T-cell (primary cell): Measurements from ENCODE around the gene HGS. TPM values are rescaled to one million over a fixed set of nuclear protein-coding genes. Genes with fewer than 3 reads are reported as not detected.

Experiments
- ATAC-seq, 4 experiments: fragments of 200-7000 bp in 3 of 4; fragments of 150-1000 bp in 1 of 4; cut with Tn5 transposase; replicated peaks in 1 of 4; 1 replicate in 3 of 4; 2 replicates in 1 of 4; pipeline ENCODE4 v1.10.0; 2021; ENCODE audit warnings: moderate library complexity in 3 of 4, mild to moderate bottlenecking in 2 of 4, moderate number of reproducible peaks in 1 of 4
- CTCF ChIA-PET, 2 donors: fragments of 300-600 bp; sonication (Branson Sonifier 250); formaldehyde crosslinking; loops; one replicate each; lab custom pipeline; 2022; ENCODE audit warnings: antibody characterized with exemption in 2 of 2; lab: Charles Lee
- POLR2A ChIA-PET, 2 donors: fragments of 300-600 bp; sonication (Branson Sonifier 250); formaldehyde crosslinking; loops; one replicate each; lab custom pipeline; 2022; ENCODE audit warnings: antibody characterized with exemption in 2 of 2; lab: Charles Lee
- DNase-seq, 35 experiments: peaks; one replicate each; pipeline versions ENCODE4 v3.0.0 to v3.0.0-alpha.2; 2013 to 2023
- H3K27ac ChIP-seq: one replicate; pipeline ENCODE4 v1.5.1; 2013; ENCODE audit warnings: low read length
- H3K27me3 ChIP-seq, 2 experiments: replicated peaks in 1 of 2; 1 replicate in 1 of 2; 2 replicates in 1 of 2; pipeline versions ENCODE4 v1.6.1 to v1.7.0; 2013; ENCODE audit warnings: low read length in 1 of 2, mixed read lengths in 1 of 2; ENCODE audit not compliant: control insufficient read depth in 2 of 2, insufficient read depth in 2 of 2; ENCODE audit errors: extremely low read depth in 1 of 2
- H3K36me3 ChIP-seq, 2 donors: 1 replicate in 1 of 2; 2 replicates in 1 of 2; pipeline versions ENCODE4 v1.6.1 to v1.7.0; 2013; ENCODE audit warnings: low read length in 1 of 2; ENCODE audit not compliant: control insufficient read depth in 2 of 2, insufficient read depth in 1 of 2; ENCODE audit errors: extremely low read depth in 1 of 2
- H3K4me1 ChIP-seq, 2 experiments: 1 replicate in 1 of 2; 2 replicates in 1 of 2; pipeline versions ENCODE4 v1.6.1 to v1.7.0; 2013; ENCODE audit warnings: low read length in 2 of 2, mixed read lengths in 1 of 2; ENCODE audit not compliant: insufficient read depth in 2 of 2, control insufficient read depth in 1 of 2; ENCODE audit errors: extremely low read depth in 1 of 2
- H3K4me3 ChIP-seq, 2 donors: 1 replicate in 1 of 2; 2 replicates in 1 of 2; pipeline versions ENCODE4 v1.5.1 to v1.7.0; 2013; ENCODE audit warnings: mild to moderate bottlenecking in 2 of 2, low read length in 1 of 2, moderate library complexity in 1 of 2; ENCODE audit not compliant: control insufficient read depth in 1 of 2; ENCODE audit errors: extremely low read depth in 1 of 2
- H3K9me3 ChIP-seq: 2 replicates; pipeline ENCODE4 v1.7.0; 2013
- H3K27ac Mint-ChIP-seq, 2 donors: one replicate each; pipeline ENCODE4 v1.8.0; 2020 to 2021; ENCODE audit warnings: mild to moderate bottlenecking in 2 of 2, mixed read lengths in 2 of 2
- H3K27me3 Mint-ChIP-seq, 2 donors: one replicate each; pipeline ENCODE4 v1.8.0; 2021 to 2022; ENCODE audit warnings: mixed read lengths in 2 of 2
- H3K36me3 Mint-ChIP-seq: one replicate; pipeline ENCODE4 v1.8.0; 2021; ENCODE audit warnings: mixed read lengths
- H3K4me1 Mint-ChIP-seq, 3 donors: one replicate each; pipeline ENCODE4 v1.8.0; 2020 to 2022; ENCODE audit warnings: mixed read lengths in 3 of 3, mild to moderate bottlenecking in 1 of 3
- H3K4me3 Mint-ChIP-seq, 3 donors: one replicate each; pipeline ENCODE4 v1.8.0; 2020 to 2022; ENCODE audit warnings: mild to moderate bottlenecking in 3 of 3, mixed read lengths in 3 of 3, moderate library complexity in 3 of 3
- H3K9me3 Mint-ChIP-seq, 3 donors: one replicate each; pipeline ENCODE4 v1.8.0; 2020 to 2022; ENCODE audit warnings: mixed read lengths in 3 of 3
- WGBS: methylation state at CpG from one replicate; pipeline ENCODE4 v1.1.5; 2013; ENCODE audit warnings: missing lambda C conversion rate; ENCODE audit not compliant: insufficient coverage; 5-methylcytosine and 5-hydroxymethylcytosine counted together
- total RNA-seq, 35 experiments: library from RNA in 6 of 35; stranded (reverse) in 6 of 35; fragments of 120-200 nt in 1 of 35; gene quantifications; one replicate each; pipeline versions ENCODE4 v1.2.1 to v1.2.4 and lab custom pipeline; 2013 to 2026

HGS gene
- total RNA-seq, 5 donors from 2014 or later (not counting 1 experiment from before 2014, with no cell fraction given): 114 to 205 (median 181) TPM

- WGBS: 28% methylated on average over 22 of the region's 30 CpGs
- Mint-ChIP-seq H3K27ac (peak overlapping the region; percentile 90 to 92), H3K36me3 (peaks cover 5% of the 10 kb centered on the region), H3K4me1 (peaks cover 38 to 52% (median 41%) of the 10 kb centered on the region in 3 donors), H3K27me3 (no peaks in the 10 kb centered on the region), H3K4me3 (peak overlapping the region; percentile 81 to 90 (median 85)), H3K9me3 (no peaks in the 10 kb centered on the region)
- H3K4me1 ChIP-seq: peaks cover 35 to 62% of the 10 kb centered on the region in 2 experiments
- ChIA-PET POLR2A (interaction anchor here (0.5 to 0.6 kb wide), 3 partner anchors 160 to 615 kb away, joined by 3 to 13 read pairs (median 5); no protein-coding TSS in a partner anchor), CTCF (no interaction called here)
- no peaks in the 10 kb centered on the region for H3K27me3 ChIP-seq
- peak overlapping the region; percentile 61 for H3K27ac ChIP-seq
- ATAC-seq (peak in 3 of 4 experiments; percentile 2 to 8 (median 3)), DNase-seq (peak in 14 of 35 experiments; percentile 21 to 55 (median 30))
- no peaks in the 10 kb centered on the region for H3K9me3 ChIP-seq
- H3K4me3 ChIP-seq: peak overlapping the region; percentile 69 to 83
- H3K36me3 ChIP-seq: peaks cover 4 to 27% of the 10 kb centered on the region in 2 donors
Measured at GRCh38 chr17:81665205-81666091, 18.4 kb upstream of the HGS start.

- Histone ChIP-seq H3K27me3 (no peaks in the 10 kb centered on the region), H3K9me3 (no peaks in the 10 kb centered on the region), H3K4me1 (peaks cover 35 to 62% of the 10 kb centered on the region in 2 experiments), H3K36me3 (peaks cover 4 to 32% of the 10 kb centered on the region in 2 donors), H3K4me3 (peak overlapping the region; percentile 69 to 83), H3K27ac (peak overlapping the region; percentile 61)
- ChIA-PET CTCF (no interaction called here), POLR2A (interaction anchor here (0.5 to 0.6 kb wide), 2 partner anchors 475 to 615 kb away, joined by 3 to 5 read pairs; no protein-coding TSS in a partner anchor)
- Mint-ChIP-seq H3K27ac (peak overlapping the region; percentile 90 to 92), H3K4me3 (peak overlapping the region; percentile 81 to 90 (median 85)), H3K36me3 (peaks cover 5% of the 10 kb centered on the region), H3K4me1 (peaks cover 38 to 52% (median 41%) of the 10 kb centered on the region in 3 donors), H3K27me3 (no peaks in the 10 kb centered on the region), H3K9me3 (no peaks in the 10 kb centered on the region)
- under 1% methylated on average over 14 of the region's 16 CpGs for WGBS
- DNase-seq (peak in 6 of 35 experiments; percentile 13 to 49 (median 24)), ATAC-seq (peak; percentile 9 to 43 (median 40))
Measured at GRCh38 chr17:81666092-81666341, 17.8 kb upstream of the HGS start.

DNA sequence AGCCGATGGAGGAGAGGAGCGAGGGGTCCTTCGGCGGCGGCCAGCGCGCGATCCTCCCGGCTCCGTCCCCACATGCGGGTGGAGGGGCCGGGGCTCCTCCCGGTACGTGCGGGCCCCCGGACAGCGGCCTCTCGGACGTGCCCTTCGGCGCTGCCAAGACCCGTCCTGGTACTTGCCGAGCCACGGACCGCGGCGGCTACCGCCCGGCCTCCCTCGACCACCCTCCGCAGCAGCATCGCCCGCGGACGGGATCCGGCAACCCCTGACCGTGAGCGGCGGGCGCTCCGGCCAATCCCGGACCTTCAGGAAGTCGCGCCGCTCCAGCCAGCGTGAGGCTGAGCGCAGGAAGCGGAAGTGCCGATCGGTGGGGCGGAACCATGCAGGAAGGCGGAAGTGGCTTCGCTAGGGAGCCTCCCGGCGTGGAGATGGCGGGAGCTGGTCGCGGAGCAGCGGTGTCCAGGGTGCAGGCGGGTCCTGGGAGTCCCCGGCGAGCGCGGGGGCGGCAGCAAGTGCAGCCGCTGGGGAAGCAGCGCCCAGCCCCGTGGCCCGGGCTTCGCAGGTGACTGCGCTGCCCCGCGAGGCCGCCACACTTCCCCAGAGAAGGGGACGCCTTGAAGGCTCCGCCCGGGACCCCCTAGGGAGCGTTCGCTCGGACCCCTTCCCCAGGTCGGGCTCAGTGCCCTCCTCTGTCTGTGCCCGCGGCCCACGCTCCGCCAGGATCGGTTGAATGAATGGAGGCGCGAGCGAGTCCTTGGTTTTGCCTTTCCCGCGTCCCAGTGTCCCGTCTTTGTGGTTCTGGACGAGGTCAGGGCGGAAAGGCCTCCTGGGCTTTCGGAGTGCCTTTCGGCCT is 17.2 kb upstream of the HGS start, which contains the start of the genes CCDC137 and OXLD1:
Gene CCDC137 (plus strand): TSS at position 396 of the 850 bp plus-strand sequence. CDS start 30 bp downstream, at position 426.
Gene OXLD1 (minus strand): TSS at position 264 of the 850 bp plus-strand sequence. CDS start 28 bp downstream, at position 236.
- under 1% methylated on average over 96 of the region's 96 CpGs for WGBS
- peaks cover 38 to 52% (median 41%) of the 10 kb centered on the region in 3 donors for H3K4me1 Mint-ChIP-seq

GRCh38 chr17:81667754-81668153 is 16.1 kb upstream of the HGS start:
- ATAC-seq (no peak), DNase-seq (no peak)
- H3K9me3 ChIP-seq: no peaks in the 10 kb centered on the region
- Mint-ChIP-seq H3K27ac (no peak overlapping the region), H3K4me1 (peaks cover 34 to 42% (median 34%) of the 10 kb centered on the region in 3 donors), H3K27me3 (no peaks in the 10 kb centered on the region), H3K9me3 (no peaks in the 10 kb centered on the region), H3K36me3 (peaks cover 5% of the 10 kb centered on the region), H3K4me3 (peak overlapping the region; percentile 81 to 90 (median 85))
- no peak overlapping the region for H3K27ac ChIP-seq
- 81% methylated on average over 17 of the region's 18 CpGs for WGBS
- ChIA-PET POLR2A (no interaction called here), CTCF (no interaction called here)
- peaks cover 15 to 48% of the 10 kb centered on the region in 2 donors for H3K36me3 ChIP-seq
- H3K27me3 ChIP-seq: no peaks in the 10 kb centered on the region
- no peak overlapping the region for H3K4me3 ChIP-seq
- peaks cover 23 to 54% of the 10 kb centered on the region in 2 experiments for H3K4me1 ChIP-seq

More for the DNA sequence above, 17.2 kb upstream of the HGS start, which contains the start of the genes CCDC137 and OXLD1:
- peak; percentile 83 to 97 (median 92) for DNase-seq
- Mint-ChIP-seq H3K4me3 (peak within 1 kb of the TSS; percentile 81 to 90 (median 85)), H3K9me3 (no peaks in the 10 kb centered on the region), H3K36me3 (peaks cover 5% of the 10 kb centered on the region), H3K27ac (peak within 1 kb of the TSS; percentile 90 to 92), H3K27me3 (no peaks in the 10 kb centered on the region)
- peak within 1 kb of the TSS; percentile 61 for H3K27ac ChIP-seq
- CTCF ChIA-PET: no interaction called here
- POLR2A ChIA-PET: interaction anchor here in 1 of 2 donors (0.6 kb wide), 1 partner anchor 476 kb away, joined by 3 read pairs; no protein-coding TSS in a partner anchor
- H3K4me3 ChIP-seq: peak within 1 kb of the TSS; percentile 69 to 83
- H3K27me3 ChIP-seq: no peaks in the 10 kb centered on the region
- peaks cover 33 to 62% of the 10 kb centered on the region in 2 experiments for H3K4me1 ChIP-seq
- ATAC-seq: peak; percentile 91 to 94 (median 93)
- H3K36me3 ChIP-seq: peaks cover 4 to 37% of the 10 kb centered on the region in 2 donors
- no peaks in the 10 kb centered on the region for H3K9me3 ChIP-seq

DNA sequence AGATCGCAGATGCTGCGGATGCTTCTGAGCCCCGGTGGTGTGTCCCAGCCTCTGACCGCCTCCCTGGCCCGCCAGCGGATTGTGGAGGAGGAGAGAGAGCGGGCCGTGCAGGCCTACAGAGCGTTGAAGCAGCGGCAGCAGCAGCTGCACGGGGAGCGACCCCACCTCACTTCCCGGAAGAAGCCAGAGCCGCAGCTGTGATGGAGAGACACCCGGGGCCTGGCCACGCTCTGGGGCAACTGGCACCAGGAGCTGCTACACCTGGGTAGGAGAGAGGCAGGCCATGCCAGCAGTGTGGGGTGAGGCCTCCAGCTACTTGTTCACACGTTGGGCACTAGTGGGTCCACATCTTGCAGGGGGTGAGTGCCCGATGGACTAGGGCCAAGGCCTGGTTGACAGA is 11.3 kb upstream of the HGS start:
- Histone ChIP-seq H3K4me1 (peaks cover 3 to 20% of the 10 kb centered on the region in 2 experiments), H3K36me3 (peaks cover 16 to 51% of the 10 kb centered on the region in 2 donors), H3K27me3 (no peaks in the 10 kb centered on the region), H3K4me3 (no peak overlapping the region), H3K27ac (no peak overlapping the region), H3K9me3 (no peaks in the 10 kb centered on the region)
- ATAC-seq (no peak), DNase-seq (no peak)
- H3K4me3 Mint-ChIP-seq: no peak overlapping the region
- no peak overlapping the region for H3K27ac Mint-ChIP-seq
- 97% methylated on average over 8 of the region's 18 CpGs for WGBS
- ChIA-PET CTCF (no interaction called here), POLR2A (no interaction called here)
- H3K27me3 Mint-ChIP-seq: no peaks in the 10 kb centered on the region
- no peaks in the 10 kb centered on the region for H3K9me3 Mint-ChIP-seq
- peaks cover 5% of the 10 kb centered on the region for H3K36me3 Mint-ChIP-seq
- peaks cover 16 to 21% (median 16%) of the 10 kb centered on the region in 3 donors for H3K4me1 Mint-ChIP-seq
